Inflammatory macrophage treated with lipopolysaccharide for 4 hours (primary cell): ENCODE data around the gene AIG1.

Experiments used
- DNase-seq: peaks from one replicate; pipeline ENCODE4 v3.0.0-alpha.2; 2020

Gene AIG1

DNA sequence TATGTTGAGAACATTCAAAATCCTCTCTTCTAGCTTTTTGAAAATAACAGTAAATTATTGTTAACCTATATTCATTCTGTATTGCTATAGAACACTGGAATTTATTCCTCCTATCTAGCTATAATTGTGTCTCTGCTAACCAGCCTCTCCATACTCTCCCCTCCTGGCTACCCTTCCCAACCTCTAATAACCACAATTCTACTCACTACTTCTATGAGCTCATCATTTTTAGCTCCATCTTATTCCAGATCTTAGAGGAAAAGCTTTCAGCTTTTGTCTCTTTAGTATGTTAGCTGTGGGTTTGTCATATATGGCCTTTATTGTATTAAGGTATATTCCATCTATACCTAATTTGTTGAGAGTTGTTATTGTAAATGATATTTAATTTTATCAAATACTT, 108.8 kb downstream of the AIG1 start:
- DNase-seq: no peak

DNA sequence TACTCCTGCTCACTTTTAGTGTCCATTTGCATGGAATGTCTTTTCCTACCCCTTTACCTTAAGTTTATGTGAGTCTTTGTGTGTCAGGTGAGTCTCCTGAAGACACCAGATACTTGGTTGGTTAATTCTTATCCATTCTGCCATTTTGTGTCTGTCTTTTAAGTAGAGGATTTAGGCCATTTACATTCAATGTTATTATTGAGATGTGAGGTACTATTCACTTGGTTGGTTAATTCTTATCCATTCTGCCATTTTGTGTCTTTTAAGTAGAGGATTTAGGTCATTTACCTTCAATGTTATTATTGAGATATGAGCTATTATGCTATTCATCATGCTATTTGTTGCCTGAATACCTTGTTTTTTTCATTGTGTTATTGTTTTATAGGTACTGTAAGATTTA, 113.8 kb downstream of the AIG1 start:
- no peak for DNase-seq

- no peak for DNase-seq
These were observed 114.3 kb downstream of the AIG1 start for GRCh38 chr6:143174951-143175350.

DNA sequence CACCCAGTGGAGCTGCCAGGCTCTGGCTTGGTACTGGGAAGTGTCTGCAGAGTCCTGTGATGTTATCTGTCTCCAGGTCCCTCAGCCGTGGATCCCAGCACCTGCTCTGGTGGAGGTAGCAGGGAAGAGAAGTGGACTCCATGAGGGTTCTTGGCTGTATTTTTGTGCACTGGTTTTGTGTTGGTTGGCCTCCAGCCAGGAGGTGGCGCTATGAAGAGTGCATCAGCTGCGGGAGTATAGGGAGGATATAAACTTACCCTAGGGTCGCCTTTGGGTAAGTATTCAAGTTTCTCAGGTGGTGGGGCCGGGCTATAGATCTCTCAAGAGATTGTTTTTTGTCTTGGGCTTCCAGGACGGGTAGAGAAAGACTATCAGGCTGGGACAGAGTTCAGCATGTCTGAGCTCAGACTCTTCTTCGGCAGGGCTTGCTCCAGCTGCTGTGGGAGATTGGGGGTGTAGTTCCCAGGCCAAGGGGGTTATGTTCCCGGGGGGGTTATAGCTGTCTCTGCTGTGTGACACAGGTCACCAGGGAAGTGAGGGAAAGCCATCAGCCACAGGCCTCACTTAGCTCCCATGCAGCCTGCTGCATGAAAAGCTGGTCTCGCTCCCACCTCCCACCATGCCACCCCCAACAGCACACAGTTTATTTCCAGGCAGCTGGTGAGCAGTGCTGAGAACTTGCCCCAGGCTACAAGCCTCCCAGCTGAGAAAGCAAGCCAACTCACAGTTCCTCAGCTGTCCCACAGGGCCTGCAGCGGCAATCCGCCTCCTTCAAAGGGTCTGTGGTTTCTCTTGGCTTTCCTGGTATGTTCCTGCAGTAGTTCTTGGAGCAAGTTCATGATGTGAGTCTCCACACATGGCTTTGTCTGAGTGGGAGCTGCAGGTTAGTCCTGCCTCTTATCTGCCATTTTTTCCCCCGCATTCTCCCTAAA, 115.7 kb downstream of the AIG1 start:
- no peak for DNase-seq

- no peak for DNase-seq
These were observed 117.0 kb downstream of the AIG1 start for GRCh38 chr6:143177706-143178105.

- no peak for DNase-seq
These were observed 118.4 kb downstream of the AIG1 start for GRCh38 chr6:143179096-143179495.

DNA sequence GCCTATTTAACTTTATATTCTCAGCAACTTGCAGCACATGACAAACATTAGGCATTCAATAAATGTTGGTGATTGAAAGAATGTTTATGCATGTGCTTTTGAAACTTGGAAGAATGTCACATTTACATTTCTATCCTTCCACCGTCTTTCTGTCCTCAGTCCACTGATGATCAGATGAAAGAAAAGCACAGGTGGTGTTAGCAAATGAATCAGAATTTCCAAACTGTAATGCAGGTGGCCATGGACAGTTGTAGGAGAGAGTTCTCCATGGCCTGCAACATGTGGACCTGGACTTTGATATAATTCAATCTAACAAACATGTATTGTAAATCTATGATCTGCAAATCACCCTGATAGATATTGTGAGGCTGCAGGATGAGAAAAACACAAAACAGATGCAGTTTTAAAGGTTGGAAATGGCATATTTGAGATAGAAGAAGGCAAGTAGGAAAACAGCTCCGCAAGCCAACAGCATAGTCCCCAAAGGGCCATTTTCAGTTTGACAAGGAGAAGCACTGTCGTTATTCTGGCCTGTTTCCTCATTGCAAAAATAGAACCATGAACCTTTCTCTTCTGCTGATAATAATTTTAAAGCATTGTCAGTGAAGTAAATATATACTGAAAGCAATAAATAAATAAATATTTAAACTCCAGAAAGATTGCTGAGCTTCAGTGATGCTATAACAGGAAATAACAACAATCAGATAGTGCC, 119.4 kb downstream of the AIG1 start:
- no peak for DNase-seq

DNA sequence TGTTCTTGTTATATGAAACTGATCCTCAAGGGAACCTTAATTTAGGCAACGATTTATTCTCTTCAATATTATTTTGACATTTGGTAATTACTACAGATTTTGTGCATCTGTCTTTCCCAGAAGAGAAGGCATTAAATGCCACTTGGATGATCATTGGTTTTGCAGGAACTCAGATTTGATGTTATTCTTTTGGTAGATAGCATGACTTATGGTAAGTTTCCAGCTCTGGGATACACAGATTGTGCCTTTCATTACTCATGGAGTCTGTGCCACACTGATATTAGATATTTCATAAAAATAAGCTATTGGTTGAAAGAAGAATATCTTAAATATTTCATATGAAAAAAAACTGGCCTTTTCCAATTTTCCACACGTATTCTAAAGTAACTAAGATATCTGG, 120.1 kb downstream of the AIG1 start:
- DNase-seq: no peak

DNA sequence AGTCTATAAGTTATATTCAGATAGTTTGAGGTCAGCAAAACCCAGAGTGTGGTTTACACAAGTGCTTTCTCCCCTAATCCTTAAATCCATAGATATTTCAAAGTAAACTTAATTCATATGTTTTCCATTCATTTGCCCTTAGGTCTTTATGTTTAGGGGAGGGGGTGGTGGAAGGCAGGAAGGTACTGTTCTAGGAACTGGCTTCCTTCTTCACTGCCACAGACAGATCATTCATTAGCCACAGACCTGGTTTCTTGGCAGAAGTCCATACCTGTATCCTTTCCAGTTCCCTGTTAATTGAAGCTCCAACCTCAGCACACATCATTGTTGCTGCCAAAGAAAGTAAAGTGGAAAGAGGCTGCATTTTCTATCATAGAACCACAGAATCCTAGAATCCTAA, 123.0 kb downstream of the AIG1 start:
- no peak for DNase-seq

DNA sequence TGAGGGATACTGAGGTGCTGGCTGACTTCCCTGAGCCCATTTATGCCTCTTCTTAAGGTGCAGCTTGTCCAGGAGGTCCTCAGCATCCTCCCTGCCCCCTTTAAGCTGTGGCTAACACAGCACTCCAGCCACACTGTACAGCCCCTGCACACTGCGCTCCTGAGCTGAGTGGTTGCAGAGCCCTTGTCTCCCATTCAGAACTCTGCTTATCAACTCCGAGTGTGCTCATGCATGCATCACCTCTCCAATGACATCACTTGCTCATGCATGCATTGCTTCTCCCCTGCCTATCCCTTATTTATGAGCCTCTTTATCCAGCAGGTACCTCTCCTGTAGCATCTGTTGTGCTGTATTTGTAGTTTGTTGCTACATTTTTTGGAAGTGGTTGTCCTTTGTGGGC, 124.6 kb downstream of the AIG1 start:
- no peak for DNase-seq

GRCh38 chr6:143187238-143187923, 126.7 kb downstream of the AIG1 start:
- no peak for DNase-seq

DNA sequence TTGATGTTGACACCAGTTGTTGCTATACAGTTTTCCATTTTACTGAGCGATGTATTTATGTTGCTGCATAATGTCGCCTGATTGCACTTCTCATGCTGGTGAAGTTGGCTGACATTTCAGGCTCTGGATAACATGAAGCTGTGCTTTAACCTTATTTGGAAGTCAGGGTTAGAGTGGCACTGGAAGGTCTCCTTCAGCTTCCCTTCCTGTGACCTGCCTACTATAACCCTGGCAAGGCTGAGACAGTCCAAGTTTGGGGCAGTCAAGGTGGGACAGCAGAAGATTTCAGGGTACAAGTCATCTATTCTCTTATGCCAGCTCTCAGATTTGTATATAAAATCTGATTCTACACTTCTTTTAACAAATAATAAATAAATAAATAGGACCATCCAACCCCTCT, 127.6 kb downstream of the AIG1 start:
- DNase-seq: no peak

DNA sequence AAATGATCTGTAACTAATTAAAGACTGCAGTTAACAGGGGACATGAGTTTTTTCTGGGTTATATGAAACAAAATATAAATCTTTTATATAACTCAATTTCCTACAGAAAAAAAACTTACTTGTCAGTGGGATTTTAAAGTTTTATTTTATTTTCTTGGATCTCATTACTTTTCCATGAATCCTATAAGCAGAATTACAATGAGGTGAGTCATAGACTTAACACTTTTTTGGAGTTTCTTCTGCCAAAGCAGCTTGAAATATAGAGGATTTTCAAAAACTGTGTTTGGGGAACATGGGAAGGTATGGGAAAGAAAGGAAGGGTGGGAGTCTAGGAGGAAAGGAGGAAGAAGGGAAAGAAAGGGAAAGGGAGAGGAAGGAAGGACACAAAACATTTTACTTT, 130.7 kb downstream of the AIG1 start:
- DNase-seq: no peak

DNA sequence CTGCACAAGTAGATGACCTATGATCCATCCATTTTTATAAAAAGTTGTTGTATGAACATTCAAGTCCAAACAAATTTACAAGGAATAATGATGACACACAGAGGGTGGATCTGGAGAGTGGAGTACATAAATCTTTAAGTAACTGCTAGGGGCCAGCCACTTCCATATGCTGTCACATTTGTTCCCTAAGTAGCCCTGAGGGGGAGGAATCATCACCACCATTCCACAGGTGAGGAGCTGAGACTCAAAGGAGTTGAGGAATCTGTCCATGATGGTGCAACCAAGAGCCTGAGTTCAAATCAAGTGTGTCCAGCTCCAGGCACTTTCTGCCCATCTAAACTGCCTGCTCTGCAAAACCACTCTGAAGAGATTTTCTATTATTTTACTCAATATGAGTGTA, 132.1 kb downstream of the AIG1 start:
- no peak for DNase-seq

DNA sequence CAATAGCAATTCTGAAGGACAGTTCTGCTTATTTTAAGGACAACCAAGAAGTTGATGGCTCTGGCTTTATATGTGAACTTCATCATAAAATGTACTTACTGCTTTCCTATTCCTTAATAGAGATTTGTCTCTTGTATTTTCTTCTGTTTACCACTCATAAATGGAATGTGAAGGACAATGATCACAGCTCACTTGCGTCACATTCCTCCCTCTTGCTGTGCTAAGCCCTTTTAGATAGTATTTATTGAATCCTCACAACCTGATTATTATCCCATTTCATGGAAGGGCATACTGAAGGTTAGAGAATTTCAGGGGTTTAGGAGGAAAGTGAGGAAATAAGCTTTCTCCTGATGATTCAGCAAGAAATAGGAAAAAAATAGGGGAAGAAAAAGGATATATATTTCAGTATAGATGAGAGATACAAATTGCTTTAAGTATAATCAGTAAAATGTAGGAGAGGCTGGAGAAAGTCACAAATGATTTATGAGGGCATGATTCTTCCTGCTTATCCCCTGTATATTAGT, 132.9 kb downstream of the AIG1 start:
- no peak for DNase-seq

DNA sequence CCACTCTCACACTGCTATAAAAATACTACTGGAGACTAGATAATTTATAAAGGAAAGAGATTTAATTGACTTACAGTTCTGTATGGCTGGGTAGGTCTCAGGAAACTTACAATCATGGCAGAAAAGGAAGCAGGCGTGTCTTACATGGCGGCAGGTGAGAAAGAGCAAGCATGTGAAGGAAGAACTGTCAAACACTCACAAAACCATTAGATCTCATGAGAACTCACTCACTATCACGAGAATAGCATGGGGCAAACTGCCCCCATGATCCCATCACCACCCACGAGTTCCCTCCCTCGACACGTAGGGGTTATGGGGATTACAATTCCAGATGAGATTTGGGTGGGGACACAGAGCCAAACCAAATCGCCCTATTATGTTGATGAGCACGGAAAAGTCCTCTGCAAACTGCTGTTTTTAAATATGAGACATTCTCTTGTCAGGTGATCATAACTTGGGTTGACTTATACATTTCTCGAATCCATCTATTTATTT, 133.5 kb downstream of the AIG1 start:
- no peak for DNase-seq

DNA sequence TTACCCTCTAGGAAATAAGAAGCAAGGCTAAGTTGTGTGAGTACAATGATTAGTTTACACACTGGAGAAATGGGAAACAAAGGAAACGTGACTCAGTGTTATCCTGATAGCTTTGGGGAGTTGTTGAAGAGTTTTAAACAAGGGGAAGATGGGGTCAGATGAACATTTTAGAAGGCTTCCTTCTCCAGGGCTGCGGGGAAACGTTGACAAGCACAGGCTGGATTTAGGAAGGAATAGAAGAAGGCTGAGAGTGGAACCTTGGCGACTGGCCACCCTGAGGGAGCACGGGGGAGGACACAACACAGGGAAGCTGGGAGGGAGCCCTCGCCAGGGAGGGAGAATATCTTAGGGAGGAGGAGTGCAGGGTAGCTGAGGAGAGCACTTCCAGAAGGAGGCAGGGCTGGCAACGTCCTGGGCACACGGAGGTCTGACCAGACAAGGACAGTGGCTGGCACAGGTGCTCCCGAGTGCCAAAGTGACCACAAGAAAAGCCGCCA, 134.7 kb downstream of the AIG1 start:
- no peak for DNase-seq

- DNase-seq: no peak
These were observed 136.0 kb downstream of the AIG1 start for GRCh38 chr6:143196525-143197225.

GRCh38 chr6:143197377-143197776, 136.7 kb downstream of the AIG1 start:
- DNase-seq: no peak

DNA sequence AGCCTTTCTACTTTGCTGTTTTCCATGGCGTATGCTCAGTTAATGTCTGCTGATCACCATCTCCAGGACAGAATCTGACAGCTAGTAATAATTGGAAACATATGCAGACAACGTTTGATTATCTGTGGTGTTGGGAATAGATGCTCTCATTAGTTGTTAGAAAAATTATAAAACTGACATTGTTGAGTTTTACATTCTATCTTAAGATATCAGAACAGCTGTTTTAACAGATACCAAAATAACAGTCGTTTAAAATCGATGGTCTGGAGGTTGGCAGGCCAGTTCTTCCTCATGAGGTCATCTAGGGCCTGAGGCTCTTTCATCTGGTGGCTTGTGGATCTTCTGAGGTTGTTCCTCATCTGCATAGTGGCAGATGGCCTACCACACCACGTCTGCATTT, 137.6 kb downstream of the AIG1 start:
- DNase-seq: no peak

- no peak for DNase-seq
These were observed 138.6 kb downstream of the AIG1 start for GRCh38 chr6:143199291-143199690.

DNA sequence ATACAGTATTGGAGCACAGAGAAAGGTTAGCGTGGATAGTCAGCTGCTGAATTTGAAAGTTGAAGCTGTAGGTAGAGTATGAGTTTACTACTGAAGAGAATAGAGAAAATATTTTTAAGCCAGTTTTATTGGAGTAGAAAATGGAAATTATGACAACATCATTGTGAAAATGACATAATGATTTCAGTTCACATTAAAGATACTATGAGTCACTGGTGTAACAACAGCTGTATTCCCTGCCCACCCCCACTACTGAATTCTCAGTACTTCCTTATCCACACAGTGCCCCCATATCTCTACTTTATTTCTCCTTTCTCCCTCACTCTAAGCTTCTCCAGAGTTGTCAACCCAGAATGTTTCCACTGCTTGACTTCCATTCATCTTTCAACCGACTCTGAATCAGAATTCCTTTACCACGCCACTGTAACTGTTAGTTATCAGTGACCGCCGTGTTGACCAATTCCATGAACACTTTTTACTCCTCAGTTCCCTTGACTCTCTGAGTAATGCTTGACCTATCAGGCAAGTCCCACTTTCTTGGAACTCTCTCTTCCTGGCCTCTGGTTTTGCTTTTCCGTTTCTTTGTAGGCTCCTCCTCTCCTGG, 139.6 kb downstream of the AIG1 start:
- peak; percentile 27 for DNase-seq
